ENCODE results near the gene SPACA7.

SPACA7 gene, protein sequence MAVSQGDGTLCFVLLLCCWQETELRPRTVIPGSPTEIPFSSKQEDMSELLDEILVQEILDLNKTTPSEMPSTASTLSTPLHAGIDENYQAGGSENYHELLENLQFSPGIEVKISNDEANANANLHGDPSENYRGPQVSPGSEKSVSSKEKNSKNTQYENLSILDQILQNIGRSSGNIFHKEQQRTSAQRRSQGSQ

DNA sequence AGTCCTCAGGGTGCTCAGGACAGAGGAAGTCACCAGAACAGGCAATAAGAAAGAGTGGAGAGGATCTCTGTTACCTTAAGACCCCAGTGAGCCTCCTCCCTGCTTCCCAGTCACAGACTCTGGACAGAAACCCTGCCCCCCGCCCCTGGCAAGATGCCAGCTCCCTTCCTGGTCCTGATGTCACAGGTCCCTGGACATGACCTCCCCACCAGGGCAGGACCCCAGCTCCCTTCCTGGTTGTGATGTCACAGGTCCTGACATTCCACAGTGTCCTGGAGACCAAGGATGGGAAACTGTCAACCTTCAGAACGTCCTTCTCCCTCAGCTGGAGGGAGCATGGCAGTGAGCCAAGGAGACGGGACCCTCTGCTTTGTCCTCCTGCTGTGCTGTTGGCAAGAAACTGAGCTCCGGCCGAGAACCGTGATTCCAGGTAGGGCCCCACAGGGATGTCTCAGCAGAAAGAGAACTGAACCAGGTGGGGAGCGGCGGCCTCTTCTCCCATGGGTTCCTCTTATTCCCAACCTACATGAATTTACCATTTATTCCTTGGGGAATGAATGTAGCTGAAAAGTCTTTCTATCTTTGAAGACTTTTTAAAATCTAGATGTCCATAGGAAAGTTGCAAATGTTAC is at the start of gene SPACA7:
Gene SPACA7, plus strand, starts transcription at position 306 of the 632 bp plus-strand sequence. Its CDS starts 31 bp downstream, at position 337.
- DNase-seq, result no peak

DNA sequence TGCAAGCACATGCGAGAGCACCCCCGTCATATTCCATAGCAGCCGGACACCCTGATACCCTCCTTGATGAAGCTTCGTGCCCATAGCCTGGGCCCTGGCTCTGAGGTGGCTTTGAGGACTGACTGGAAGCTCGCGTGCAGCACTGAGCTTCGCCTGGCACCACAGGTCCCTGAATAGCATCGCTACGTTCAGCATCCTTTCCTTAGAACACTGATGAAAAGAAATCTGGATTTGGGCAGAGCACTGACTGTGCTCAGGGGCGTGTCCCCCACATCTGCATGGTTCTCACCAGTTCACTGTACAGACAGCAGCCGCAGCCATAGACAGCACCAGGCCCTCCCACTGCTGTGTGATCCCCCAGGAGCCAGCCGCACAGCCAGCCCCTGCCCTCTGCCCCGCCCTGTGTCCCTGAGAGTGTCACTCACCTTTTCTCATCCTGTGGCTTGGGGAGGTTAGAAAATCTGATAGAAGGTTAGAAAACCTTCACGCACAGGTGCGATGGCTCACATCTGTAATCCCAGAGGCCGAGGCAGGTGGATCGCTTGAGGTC is 49.3 kb upstream of the SPACA7 start:
- no peak for DNase-seq

DNA sequence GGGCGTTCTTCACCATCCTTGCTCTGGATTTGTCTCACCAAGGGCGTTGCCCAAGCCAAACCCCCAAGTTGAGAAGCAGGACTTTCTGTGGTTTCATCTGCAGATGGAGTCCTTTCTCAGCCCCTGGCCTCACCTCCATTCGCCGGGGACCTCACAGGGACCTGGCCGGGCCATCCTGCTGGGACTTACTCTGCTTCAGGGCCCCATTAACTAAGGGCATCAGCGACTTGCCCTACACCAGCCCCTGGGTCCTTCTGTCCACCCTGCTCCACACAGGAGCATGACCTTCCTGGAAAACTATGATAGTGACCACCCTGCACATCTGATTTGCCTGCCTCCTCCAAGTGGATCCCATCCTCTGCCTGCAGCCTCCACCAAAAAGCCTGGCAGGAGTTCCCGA is 47.2 kb upstream of the SPACA7 start:
- DNase-seq, result no peak

DNA sequence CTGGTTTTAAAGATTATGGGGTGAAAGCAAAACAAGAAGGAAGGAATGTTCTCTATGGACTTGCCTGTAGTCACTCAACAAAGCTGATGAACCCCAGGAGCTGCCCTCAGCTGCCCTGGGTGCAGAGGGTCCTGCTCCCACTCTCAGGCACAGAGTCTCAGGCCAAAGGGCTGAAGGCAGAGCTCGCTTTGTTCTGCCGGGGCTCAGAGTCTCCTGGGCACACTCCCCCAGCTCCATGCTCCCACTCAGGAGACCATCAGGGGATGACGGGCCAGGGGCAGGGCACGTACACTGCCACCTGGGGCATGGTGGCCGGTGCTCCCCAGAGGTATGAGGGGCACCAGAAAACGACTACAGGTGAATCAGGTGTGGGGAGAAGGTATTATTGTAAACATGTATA is 46.8 kb upstream of the SPACA7 start:
- no peak for DNase-seq

DNA sequence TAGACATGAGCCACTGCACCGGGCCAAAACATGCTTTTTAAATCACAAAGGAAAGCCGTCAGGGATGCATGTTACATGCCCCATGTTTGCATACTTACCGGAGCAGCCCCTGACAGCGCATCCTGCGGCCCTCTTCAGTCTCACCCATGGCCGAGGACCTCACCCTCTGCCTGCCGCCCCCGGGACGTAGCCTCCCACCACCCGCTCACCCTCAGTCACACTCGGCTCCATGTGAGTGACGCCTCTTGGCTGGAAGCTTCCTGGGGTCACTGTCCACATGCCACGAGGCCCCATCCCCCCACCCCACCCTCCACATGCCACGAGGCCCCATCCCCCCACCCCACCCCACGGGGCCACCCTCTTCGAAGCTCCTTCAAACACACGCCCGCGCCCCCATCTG is 46.1 kb upstream of the SPACA7 start:
- no peak for DNase-seq

DNA sequence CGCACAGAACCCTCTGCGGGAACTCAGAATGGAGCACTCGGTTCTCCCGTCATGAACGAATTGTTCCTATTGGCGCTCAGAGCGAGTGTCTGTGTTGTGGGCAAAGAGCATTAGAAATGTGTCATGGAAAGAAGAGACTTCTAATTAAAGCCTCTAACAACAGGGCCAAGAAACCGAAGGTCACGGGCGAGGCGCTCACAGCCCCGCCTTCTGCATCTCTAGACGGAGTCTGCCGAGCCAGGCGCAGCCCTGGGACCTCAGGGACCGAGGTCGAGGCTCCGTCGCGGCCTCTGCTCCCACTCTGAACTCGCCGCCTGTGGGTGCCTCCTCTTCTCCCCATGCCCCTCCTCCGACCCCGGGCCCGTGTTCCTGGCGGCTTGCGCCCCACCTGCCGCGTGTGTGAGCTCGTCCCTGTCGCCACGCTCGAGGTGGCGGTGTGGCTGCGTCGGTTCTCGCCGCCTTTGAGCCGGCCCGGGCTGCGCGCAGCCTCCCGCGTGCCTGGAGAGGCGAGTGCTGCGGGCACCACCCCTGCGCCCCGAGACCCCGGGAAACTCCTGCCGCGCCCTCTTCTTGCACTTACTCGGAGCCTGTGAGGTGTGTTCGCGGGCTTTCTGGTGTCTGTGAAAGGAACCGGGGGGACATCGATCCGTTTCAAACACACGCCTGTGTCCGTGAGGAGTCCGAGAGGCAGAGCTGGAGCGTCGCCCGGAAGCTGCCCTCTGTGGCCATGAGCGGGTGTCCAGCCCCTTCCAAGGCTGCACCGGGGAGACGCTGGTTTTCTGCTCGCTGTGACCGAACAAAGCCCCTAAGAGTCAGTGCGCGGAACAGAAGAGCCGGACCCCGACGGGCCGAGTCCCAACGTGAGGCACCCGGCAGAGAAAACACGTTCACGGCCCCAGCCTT is 45.4 kb upstream of the SPACA7 start:
- DNase-seq, result no peak

DNA sequence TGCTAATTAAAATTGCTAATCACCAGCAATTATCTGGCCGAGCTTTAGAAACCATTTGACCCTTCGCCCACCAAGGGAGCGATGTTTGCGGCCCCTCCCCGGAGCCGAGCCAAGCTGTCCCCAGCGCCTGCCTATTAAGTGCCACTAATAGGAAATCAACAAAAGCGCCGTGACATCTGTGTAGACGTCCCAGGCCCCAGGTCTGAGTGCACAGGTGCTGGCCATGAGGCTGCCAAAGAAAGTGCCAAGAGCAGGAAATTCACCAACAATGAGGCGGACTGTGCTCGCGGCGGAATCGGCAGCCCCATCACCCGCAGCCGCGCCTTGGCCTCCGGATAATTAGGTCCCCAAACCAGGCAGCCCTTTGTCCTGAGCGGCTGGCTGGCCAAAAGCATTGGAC is 44.5 kb upstream of the SPACA7 start:
- DNase-seq, result no peak

DNA sequence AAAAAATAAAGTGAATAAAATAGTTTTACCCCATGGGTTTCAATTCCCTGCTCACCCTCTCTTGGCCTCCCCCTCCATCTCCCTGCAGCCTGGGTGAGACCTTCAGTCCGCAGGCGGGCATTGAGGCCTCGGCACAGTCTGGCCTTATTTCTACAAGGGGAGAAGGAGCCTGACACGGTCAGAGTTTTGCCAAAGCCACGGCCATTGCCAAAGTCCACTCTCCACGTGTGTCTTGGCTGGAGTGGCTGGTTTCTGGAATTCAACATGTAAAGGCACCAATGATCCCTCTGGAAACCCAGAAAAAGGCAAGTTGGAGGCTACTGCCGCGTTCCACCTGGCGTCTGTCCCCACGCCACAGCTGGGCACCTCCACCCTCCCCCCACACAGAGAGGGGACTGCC is 43.4 kb upstream of the SPACA7 start:
- no peak for DNase-seq

DNA sequence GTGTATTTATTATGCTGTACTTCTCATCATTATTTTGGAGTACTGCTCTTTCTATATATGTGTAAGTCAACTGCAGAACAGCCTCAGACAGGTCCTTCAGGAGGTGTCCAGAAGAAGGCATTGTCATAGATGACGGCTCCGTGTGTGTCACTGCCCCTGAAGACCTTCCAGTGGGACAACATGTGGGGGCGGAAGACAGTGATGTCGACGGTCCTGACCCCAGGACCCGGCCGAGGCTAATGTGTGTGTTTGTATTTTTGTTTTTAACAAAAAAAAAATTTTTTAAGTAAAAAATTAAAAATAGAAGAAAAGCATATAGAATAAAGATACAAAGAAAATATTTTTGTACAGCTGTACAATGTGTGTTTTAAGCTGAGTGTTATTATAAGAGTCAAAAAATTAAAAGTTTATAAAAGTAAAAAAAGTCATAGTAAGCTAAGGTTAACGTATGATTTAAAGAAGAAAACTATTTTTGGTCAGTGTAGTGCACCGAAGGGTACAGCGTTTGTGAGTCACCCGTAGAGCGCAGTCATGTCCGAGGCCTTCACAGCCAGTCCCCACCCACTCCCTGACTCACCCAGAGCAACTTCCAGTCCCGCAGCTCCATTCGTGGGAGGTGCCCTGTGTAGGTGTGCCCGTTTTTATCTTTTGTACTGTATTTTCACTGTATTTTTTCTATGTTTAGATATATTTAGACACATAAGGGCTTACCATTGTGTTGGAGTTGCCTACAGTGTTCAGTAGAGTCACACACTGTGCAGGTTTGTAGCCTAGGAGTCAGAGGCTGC is 42.2 kb upstream of the SPACA7 start:
- DNase-seq, result no peak

DNA sequence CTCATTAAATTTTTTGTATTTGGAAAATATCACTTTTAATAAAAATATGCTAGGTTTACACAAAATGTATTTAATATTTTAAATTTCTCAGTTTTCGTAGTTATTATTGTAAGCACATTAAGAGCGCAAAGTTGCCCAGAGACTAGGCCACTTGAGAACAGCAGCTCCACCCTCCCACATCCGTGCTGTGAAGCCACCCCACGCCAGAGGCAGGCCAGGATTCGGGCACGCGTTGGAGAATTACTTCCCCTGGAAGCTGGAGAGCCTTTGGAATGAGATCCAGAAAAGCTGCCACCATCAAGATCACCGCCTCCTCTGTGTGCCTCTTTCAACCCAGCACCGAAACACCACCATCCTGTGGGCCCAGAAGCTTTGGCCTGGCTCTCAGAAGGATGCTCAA is 41.0 kb upstream of the SPACA7 start:
- no peak for DNase-seq

DNA sequence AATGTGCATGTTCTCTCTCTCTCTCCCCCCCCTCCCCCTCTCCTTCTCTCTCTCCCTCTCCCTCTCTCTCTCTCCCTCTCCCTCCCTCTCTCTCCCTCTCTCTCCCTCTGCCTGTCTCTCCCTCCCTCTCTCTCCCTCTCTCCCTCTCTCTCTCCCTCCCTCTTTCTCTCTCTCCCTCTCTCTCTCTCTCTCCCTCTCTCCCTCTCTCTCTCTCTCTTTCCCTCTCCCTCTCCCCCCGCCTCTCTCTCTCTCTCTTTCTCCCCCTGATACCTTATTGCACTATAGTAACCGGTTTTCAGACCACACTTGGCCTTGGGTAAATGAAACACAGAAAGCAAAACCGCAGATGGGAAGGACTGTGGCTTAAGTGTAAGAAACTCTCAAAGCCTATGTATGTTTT is 34.7 kb upstream of the SPACA7 start:
- no peak for DNase-seq

DNA sequence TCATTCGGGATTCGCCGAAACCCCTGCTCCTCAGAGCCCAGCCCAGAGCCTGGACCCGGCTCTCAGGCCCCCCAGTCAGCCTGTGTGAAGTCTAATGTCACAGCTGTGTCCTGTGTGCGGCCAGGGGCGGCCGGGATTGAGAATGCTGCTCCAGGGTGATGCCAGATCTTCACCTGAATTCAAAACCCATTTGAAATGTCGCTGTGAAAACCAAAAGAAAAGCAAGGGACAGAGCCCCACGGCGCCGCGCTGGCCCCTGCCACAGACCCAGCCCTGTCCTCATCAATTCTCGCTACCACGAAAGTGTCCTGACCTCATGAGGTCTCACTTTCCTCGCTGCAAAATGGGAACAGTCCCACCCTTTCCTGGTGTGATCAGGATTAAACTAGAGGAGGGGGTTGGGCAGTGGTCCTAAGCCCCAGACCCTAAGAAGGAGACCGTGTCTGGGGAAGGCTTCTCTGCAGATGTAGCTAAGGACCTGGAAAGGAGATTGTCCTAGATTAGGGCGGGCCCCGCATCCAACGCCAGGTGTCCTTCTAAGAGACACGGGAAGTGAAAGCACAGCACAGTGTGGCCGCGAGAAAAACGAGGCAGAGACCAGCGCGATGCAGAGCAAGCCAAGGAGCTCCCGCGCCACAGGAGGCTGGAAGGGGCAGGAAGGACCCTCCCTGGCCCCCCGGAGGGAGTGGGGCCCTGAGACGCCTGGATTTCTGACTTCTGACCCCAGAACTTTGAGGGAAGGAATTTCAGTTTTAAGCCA is 34.0 kb upstream of the SPACA7 start:
- DNase-seq, result no peak

DNA sequence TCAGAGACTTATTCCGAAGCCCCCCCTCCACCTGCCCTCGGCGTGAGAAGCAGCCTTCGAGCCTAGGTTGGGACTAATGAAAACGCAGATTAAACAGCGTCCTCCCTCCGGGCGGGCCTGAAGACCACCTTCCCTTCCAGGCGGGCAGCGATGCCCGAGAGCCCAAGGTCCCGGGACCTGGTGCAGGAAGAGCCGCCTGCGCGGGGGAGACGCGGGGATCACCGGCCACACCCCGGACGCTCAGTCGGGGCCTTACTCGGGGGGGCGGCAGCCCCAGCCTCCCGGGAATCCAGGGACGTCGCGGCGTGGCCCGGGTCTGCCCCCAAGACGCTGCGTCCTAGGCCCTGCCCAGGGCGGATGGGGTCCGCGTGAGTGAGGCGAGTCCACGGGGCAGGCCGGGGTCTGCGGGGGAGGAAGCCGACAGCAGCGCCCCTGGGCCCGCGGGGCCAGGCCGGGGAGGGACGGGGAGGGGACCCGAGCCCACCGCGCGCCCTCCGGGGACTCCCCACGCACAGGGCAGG is 33.3 kb upstream of the SPACA7 start:
- DNase-seq, result no peak

DNA sequence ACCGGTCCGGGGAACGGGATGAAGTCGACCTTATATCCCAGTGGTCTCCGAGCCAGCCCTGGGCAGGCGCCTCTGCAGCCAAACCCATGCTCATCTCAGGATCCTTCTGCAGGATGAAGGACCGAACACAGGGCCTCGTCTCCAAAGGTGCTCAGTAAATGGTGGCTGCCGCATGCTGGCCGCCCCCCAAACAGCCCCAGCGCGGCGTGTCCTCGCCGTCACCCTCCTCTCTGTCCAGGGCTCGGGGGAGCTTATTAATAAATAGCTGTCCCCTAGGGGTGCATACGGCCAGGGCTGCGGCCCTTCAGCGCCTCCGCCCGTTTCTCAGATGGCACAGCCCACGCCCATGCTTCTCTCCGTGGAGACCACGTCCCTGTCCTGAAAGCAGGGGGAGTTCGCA is 32.6 kb upstream of the SPACA7 start:
- DNase-seq, result no peak

DNA sequence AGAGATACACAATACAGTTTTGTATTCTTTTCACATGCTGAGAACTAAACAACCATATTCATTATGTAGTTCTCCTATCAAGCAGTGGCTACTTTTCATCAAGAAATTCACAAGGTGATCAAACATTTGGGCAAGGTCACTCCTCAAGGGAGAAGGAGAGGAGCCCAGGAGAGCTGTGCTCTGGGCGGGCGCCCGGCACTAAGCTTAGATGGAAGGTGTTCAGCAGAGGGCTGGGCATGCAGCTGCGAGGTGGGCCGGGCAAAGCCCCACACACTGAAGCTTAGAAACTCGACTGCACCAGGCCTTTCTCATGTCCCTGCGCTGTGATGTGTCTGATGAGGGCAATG is 30.4 kb upstream of the SPACA7 start:
- no peak for DNase-seq

DNA sequence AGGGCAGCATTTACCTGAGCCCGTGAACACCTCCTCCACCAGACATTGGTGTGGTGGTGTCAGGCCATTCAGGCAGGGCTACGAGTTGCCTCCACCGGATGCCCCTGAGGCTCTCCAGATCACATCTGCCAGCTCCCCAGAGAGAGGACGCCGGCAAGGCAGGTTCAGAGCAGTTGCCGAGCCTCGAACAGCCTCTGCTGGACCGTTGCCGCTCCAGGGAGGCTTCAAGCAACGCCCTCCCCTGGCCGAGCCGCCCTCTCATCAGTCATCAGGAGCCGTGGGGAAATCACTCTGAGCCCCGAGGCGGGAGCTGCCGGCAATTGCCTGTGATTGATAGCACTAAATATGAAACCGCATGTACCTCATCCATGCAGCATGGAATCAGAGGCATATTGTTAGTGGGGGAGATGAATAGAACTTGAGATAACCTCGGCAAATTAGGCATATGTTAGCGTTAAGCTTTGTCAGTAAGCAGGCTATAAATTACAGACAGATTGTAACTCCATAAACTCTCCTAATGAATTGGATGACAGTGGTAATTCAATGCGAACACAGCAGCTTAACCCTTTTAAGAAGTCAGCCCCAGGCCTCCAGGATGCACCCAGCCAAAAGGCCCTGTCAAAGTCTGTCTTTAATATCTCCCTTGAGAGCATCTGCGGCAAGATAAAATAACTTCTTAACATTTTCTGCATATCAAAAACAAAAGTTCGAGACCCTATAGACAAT is 29.8 kb upstream of the SPACA7 start:
- DNase-seq, result no peak

DNA sequence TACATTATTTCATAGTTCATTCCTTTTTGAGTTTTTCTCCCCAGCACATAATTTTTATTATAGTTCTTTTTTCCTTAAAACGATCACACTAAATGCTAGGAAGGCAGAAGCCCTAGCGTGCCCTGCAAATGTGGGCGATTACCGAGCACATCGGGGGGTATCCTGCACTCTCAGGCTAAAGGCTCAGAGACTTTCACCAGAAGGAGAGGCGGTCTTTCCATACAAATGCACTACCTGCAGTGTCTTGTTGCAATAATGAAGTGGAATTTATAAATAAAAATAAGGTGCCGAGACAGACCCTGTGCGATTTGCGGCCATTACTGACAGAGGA is 29.3 kb upstream of the SPACA7 start:
- no peak for DNase-seq

DNA sequence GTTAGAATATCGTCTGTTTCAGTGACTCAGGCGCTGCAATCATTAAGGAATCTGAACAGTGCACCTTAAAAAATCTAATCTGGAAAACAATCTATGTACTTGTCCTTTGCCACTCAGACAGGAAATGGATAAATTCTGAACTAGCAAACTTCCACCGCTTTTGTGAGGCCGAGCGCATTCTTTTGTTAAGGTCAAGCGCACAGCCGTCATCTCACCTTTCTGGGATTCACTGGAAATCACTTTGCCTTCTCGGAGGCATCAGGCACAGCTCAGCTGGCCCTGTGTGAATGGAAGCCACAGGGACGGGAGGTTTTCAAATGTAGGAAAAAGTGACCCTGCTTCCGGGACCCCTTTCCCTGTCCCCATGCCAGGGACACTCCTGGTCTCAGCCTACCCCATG is 28.2 kb upstream of the SPACA7 start:
- no peak for DNase-seq

DNA sequence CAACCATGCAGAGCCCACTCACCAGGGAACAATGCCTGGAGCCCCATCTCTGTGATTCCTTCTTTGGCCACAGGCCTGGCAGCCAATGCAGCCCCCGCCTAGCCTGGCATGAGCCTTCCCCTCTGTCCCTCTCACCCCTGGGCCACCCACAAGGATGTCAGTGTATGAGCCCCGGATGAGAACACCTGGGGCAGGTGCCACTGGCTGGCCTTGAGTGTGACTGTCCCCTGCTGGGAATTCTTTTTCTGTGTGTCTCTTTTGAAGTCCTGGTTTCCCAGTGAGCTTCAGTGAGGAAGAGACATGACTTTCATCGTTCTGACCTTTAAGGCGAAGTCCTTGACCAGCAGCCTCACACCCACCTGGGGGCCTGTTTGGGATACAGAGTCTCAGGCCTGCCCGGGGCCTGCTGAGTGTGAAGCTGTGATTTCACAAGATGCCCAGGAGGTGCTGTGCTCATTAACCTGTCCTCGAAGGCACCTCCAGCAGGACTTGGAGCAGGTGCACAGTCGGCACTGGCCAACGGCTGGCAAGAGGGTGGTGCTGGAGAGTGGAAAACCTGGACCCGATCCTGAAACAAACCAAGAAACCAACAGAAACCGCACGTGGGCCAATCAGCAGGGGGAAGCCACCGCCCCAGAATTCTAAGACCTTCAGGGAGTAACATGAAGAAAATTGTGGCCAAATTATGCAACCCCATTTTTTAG is 27.4 kb upstream of the SPACA7 start:
- no peak for DNase-seq

DNA sequence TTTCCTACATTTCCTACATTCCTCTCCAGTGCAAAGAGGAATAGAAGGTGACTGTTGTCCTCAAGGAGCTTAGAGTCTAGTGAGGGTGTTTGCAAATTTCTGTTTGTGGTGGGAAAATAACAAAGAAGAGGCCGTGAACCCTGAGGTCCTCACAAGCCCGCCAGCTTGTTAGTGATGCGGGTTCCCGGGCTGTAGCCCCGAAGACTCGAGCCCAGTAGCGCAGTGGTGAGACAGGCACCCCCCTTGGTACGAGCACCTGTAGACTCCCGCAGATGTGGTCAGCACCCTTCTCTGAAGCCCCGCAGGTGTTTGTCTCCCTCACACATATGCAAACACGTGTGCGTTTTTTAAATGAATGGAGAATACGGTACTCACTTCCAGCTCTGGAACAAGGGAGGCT is 26.5 kb upstream of the SPACA7 start:
- no peak for DNase-seq

DNA sequence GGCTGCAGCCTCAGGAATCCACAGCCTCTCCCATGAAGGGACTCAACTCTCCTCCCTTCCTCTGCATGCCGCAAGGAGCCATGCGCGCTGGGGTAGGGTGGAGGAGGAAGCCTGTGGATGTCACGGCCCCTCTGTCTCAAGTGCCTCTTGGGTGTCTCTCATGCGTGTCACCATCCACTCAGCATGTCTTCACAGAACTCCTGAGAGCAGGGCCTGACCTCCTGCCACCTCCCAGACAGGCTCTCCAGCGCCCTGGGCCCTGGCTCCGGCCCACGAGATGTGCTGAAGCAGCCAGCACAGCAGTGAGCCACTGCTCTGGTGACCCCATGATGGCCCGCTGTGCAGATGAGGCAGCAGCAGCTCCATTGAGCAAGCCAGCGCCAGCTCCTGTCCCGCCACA is 25.9 kb upstream of the SPACA7 start:
- no peak for DNase-seq
